GM10248 (cell line): Measurements from ENCODE around the gene CLCA1.

ENCODE experiments used
- CTCF ChIA-PET: fragments of 300-600 bp; sonication (Branson Sonifier 250); formaldehyde crosslinking; extraction: SDS; loops from one replicate; lab custom pipeline; 2021; ENCODE audit warnings: antibody characterized with exemption; lab: Yijun Ruan, JAX
- POLR2A ChIA-PET: fragments of 350-650 bp; sonication (Branson Sonifier 250); formaldehyde crosslinking; extraction: SDS; loops from one replicate; lab custom pipeline; 2020; ENCODE audit warnings: antibody characterized with exemption; lab: Yijun Ruan, JAX
- DNase-seq: peaks from one replicate; pipeline ENCODE4 v3.0.0; 2012; ENCODE audit errors: extremely low spot score
- CTCF ChIP-seq: IDR thresholded peaks from 2 replicates; pipeline ENCODE4 v1.5.1; 2012; ENCODE audit warnings: mild to moderate bottlenecking, low read depth; ENCODE audit errors: extremely low read depth, missing control alignments, control extremely low read depth

The CLCA1 gene

GRCh38 chr1:86453664-86454063, 15.1 kb upstream of the CLCA1 start:
- ChIA-PET CTCF (interaction anchor here (1.0 to 2.0 kb wide), 4 partner anchors 12 to 74 kb away, joined by 3 to 5 read pairs (median 3); no protein-coding TSS in a partner anchor), POLR2A (no interaction called here)
- no peak for DNase-seq
- TF ChIP-seq CTCF, result no peak

GRCh38 chr1:86455073-86455472, 13.7 kb upstream of the CLCA1 start:
- DNase-seq, result no peak
- no peak for TF ChIP-seq CTCF
- ChIA-PET CTCF (no interaction called here), POLR2A (no interaction called here)

GRCh38 chr1:86460998-86461397, 7.7 kb upstream of the CLCA1 start:
- TF ChIP-seq CTCF, result no peak
- POLR2A ChIA-PET, result no interaction called here
- CTCF ChIA-PET, result interaction anchor here (0.8 to 2.3 kb wide), 6 partner anchors 9 to 39 kb away, joined by 3 to 14 read pairs (median 6); no protein-coding TSS in a partner anchor
- no peak for DNase-seq

GRCh38 chr1:86461482-86461881, 7.2 kb upstream of the CLCA1 start:
- DNase-seq, result no peak
- ChIA-PET POLR2A (no interaction called here), CTCF (interaction anchor here (0.8 to 2.3 kb wide), 6 partner anchors 8 to 38 kb away, joined by 3 to 14 read pairs (median 6); no protein-coding TSS in a partner anchor)
- TF ChIP-seq CTCF, result no peak

GRCh38 chr1:86464819-86465218, 3.9 kb upstream of the CLCA1 start:
- CTCF ChIA-PET, result interaction anchor here (0.7 to 3.2 kb wide), 2 partner anchors 9 to 17 kb away, joined by 3 to 14 read pairs; no protein-coding TSS in a partner anchor
- POLR2A ChIA-PET, result no interaction called here
- DNase-seq, result no peak
- no peak for TF ChIP-seq CTCF

GRCh38 chr1:86466109-86466844, 2.5 kb upstream of the CLCA1 start:
- no peak for DNase-seq
- ChIA-PET CTCF (interaction anchor here (1.1 to 1.2 kb wide), 2 partner anchors 8 to 12 kb away, joined by 3 to 4 read pairs; no protein-coding TSS in a partner anchor), POLR2A (no interaction called here)
- no peak for TF ChIP-seq CTCF
